Heart left ventricle (tissue), 16 donors: ENCODE measurements around the gene ZBTB46. TPM values are rescaled to one million over a fixed set of nuclear protein-coding genes. Genes with fewer than 3 reads are reported as not detected.
A peak's percentile ranks its signal among the peaks of the same experiment; 100 is the strongest.

Experiments
- ATAC-seq, 4 donors: fragments of 200-7000 bp; cut with Tn5 transposase; one replicate each; pipeline ENCODE4 v1.9.1; 2020 to 2022; ENCODE audit warnings: moderate library complexity in 4 of 4, mild to moderate bottlenecking in 3 of 4, moderate number of reproducible peaks in 1 of 4
- DNase-seq, 5 donors: peaks; one replicate each; pipeline ENCODE4 v3.0.0-alpha.2; 2020
- H3K27ac ChIP-seq, 12 donors: fragments of 200-600 bp; sonication (generic) in 4 of 12; one replicate each; pipeline versions ENCODE4 v1.5.0 to v1.8.0; 2016 to 2022; ENCODE audit warnings: mild to moderate bottlenecking in 2 of 12
- H3K27me3 ChIP-seq, 9 donors: fragments of 200-600 bp; sonication (generic) in 2 of 9; one replicate each; pipeline versions ENCODE4 v1.5.1 to v1.8.0; 2016 to 2022; ENCODE audit warnings: mild to moderate bottlenecking in 3 of 9
- H3K36me3 ChIP-seq, 9 donors: fragments of 200-600 bp; sonication (generic) in 2 of 9; one replicate each; pipeline versions ENCODE4 v1.5.0 to v1.8.0; 2018 to 2022; ENCODE audit warnings: mild to moderate bottlenecking in 2 of 9
- H3K4me1 ChIP-seq, 12 donors: fragments of 200-600 bp; sonication (generic) in 4 of 12; one replicate each; pipeline versions ENCODE4 v1.5.0 to v1.8.0; 2016 to 2022; ENCODE audit warnings: mild to moderate bottlenecking in 3 of 12
- H3K4me3 ChIP-seq, 12 donors: fragments of 200-600 bp; sonication (generic) in 4 of 12; one replicate each; pipeline versions ENCODE4 v1.5.0 to v1.8.0; 2017 to 2022; ENCODE audit warnings: mild to moderate bottlenecking in 9 of 12, moderate library complexity in 4 of 12
- H3K9me3 ChIP-seq, 12 donors: fragments of 200-600 bp; sonication (generic) in 4 of 12; one replicate each; pipeline versions ENCODE4 v1.5.0 to v1.8.0; 2016 to 2022; ENCODE audit warnings: mild to moderate bottlenecking in 1 of 12
- POLR2A ChIP-seq, 2 donors: fragments of 450-650 bp; IDR thresholded peaks; one replicate each; pipeline ENCODE4 v1.6.1; 2017; ENCODE audit warnings: antibody characterized with exemption in 2 of 2, mild to moderate bottlenecking in 2 of 2, moderate library complexity in 2 of 2
- WGBS, 4 donors: extraction: QIAGEN DNeasy Blood & Tissue Kit in 2 of 4; methylation state at CpG; one replicate each; pipeline versions ENCODE4 v1.1.5 to v1.1.7; 2013 to 2018; 5-methylcytosine and 5-hydroxymethylcytosine counted together
- intact Hi-C, 10 donors: fragments of 100-400 bp; cut with DNase I; formaldehyde crosslinking; loops; one replicate each; pipeline versions ENCODE4 v1.11.1 to v1.14.2; 2022
- polyA plus RNA-seq, 2 donors: library from polyadenylated mRNA; stranded (reverse); fragments of 200-250 nt; gene quantifications; one replicate each; pipeline ENCODE4 v1.2.3, GENCODE V29; 2013
- total RNA-seq, 9 donors: library from RNA; depleted of rRNA in 2 of 9; stranded (reverse); fragments of >200 nt in 2 of 9; fragmentation: NEBNext Ultra II Directional in 3 of 9; extraction: Animal tissue kit (Norgen Biotek cat#: 25700) in 3 of 9; gene quantifications; one replicate each; pipeline versions ENCODE4 v1.1.0 to v1.2.4, GENCODE V29; 2016 to 2023
- TF ChIP-seq, protein P1 (sequence below), 12 donors: fragments of 200-600 bp; sonication (generic) in 4 of 12; IDR thresholded peaks; one replicate each; pipeline versions ENCODE4 v1.5.0 to v1.8.0; 2018 to 2022; ENCODE audit warnings: antibody characterized with exemption in 12 of 12, mild to moderate bottlenecking in 5 of 12
- donor health status: ischemic (EF 13 %, LVEDD 7.1; RV severe dilation, severe dysfunction).
- donor health status: healthy with polysubstance abuse.
- donor health status: DM: no; HTN: yes; CAD: no.
- donor health status: DM: no; HTN: no; CAD: no.
- donor health status: ischemic (EF 25% LVEDD 6.9; RV normal size, moderate dysfunction).
- donor health status: ischemic (EF 25% LVEDD 5.7; RV mildly dilated, moderate dysfunction).
- donor health status: healthy.
- donor health status: DM: yes; HTN: yes; CAD: no.
- donor health status: ischemic (EF 35%, LVEDD 5.7; RV mildly dilated, moderate dysfunction).
- donor health status: nonischemic (EF 11% LVEDD 7.7; RV severe dilation, severe dysfunction).
- donor health status: DM: yes; HTN: yes; CAD: no.
- donor health status: PGD.
- donor health status: ischemic (EF 29% LVEDD 5.4; RV normal size, mild dysfunction).
- donor health status: nonischemic (EF 23%, LVEDD 6.1; RV moderate dilation, normal function).

Gene ZBTB46
- total and polyA plus RNA-seq, 11 donors: 6.6 to 27.4 (median 14.3) TPM

DNA sequence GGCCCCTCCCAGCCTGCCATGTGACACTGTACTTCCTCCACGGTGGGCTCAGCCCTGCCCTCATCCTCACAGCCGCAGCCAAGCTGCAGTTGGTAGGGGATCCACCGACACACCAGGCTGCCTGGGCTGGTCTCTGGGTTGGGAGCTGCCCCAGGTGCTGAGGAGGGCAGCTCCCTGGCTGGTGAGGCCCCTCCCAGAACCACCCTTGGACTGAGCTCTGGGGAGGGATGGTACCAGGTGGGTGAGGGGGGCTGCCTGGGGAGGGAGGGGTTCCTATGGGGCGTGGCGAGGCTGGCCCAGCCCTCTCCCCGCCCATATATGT is 134.8 kb downstream of the ZBTB46 start:
- peaks cover 11 to 66% (median 38%) of the 10 kb centered on the region in 12 donors for H3K4me1 ChIP-seq
- DNase-seq: peak in 2 of 5 donors; percentile 33 to 41

DNA sequence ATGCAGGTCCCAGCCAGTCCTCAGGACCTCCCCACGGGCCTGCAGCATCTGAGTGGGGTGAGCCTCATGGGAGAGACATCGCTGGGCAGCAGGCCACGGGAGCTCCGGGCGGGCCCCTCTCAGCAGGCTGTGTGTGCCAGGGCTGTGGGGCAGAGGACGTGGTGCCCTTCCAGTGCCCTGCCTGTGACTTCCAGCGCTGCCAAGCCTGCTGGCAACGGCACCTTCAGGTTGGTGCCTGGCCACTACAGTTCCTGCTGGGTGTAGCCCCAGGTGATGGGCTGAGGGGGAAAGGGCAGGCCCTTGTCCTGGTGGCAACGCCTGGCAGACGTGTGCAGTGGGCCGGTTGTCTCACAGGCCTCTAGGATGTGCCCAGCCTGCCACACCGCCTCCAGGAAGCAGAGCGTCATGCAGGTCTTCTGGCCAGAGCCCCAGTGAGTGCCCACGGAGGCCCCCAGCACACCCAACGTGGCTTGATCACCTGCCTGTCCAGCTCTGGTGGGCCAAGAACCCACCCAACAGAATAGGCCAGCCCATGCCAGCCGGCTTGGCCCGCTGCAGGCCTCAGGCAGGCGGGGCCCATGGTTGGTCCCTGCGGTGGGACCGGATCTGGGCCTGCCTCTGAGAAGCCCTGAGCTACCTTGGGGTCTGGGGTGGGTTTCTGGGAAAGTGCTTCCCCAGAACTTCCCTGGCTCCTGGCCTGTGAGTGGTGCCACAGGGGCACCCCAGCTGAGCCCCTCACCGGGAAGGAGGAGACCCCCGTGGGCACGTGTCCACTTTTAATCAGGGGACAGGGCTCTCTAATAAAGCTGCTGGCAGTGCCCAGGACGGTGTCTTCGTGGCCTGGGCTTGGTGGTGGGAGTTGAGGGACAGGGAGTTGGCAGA is 135.4 kb downstream of the ZBTB46 start:
- intact Hi-C loops: loop anchor here in 1 of 10 donors (10.0 kb wide), 1 partner anchor 279 kb away; the partner anchor contains the start of gene SAMD10
- no peak for TF ChIP-seq POLR2A (IDR thresholded peaks at IDR 0.05)
- TF ChIP-seq, protein P1, sequence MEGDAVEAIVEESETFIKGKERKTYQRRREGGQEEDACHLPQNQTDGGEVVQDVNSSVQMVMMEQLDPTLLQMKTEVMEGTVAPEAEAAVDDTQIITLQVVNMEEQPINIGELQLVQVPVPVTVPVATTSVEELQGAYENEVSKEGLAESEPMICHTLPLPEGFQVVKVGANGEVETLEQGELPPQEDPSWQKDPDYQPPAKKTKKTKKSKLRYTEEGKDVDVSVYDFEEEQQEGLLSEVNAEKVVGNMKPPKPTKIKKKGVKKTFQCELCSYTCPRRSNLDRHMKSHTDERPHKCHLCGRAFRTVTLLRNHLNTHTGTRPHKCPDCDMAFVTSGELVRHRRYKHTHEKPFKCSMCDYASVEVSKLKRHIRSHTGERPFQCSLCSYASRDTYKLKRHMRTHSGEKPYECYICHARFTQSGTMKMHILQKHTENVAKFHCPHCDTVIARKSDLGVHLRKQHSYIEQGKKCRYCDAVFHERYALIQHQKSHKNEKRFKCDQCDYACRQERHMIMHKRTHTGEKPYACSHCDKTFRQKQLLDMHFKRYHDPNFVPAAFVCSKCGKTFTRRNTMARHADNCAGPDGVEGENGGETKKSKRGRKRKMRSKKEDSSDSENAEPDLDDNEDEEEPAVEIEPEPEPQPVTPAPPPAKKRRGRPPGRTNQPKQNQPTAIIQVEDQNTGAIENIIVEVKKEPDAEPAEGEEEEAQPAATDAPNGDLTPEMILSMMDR (IDR thresholded peaks at IDR 0.05): no peak
- peak; percentile 71 to 90 (median 82) for DNase-seq
- WGBS, 4 donors: 64 to 77% (median 73%) methylated on average over 15 to 25 of the region's 25 CpGs
- H3K36me3 ChIP-seq: peaks cover 0 to 45% (median 20%) of the 10 kb centered on the region in 9 donors
- no peak overlapping the region for H3K4me3 ChIP-seq
- H3K27ac ChIP-seq: peak overlapping the region in 11 of 12 donors; percentile 11 to 89 (median 73)
- ATAC-seq: peak; percentile 61 to 82 (median 70)
- peaks cover 11 to 71% (median 38%) of the 10 kb centered on the region in 12 donors for H3K4me1 ChIP-seq
- H3K9me3 ChIP-seq: no peaks in the 10 kb centered on the region
- H3K27me3 ChIP-seq: no peaks in the 10 kb centered on the region

More for the DNA sequence above, 134.8 kb downstream of the ZBTB46 start:
- intact Hi-C loops: loop anchor here in 1 of 10 donors (10.0 kb wide), 1 partner anchor 279 kb away; the partner anchor contains the start of gene SAMD10
- Histone ChIP-seq H3K9me3 (no peaks in the 10 kb centered on the region), H3K36me3 (peaks cover 0 to 45% (median 20%) of the 10 kb centered on the region in 9 donors), H3K27me3 (no peaks in the 10 kb centered on the region), H3K4me3 (peak overlapping the region in 7 of 12 donors; percentile 3 to 43 (median 26)), H3K27ac (peak overlapping the region in 11 of 12 donors; percentile 11 to 89 (median 73))
- 32 to 65% (median 59%) methylated on average over 3 to 6 of the region's 6 CpGs for WGBS, 4 donors
- no peak for TF ChIP-seq POLR2A (IDR thresholded peaks at IDR 0.05)
- TF ChIP-seq, protein P1 (IDR thresholded peaks at IDR 0.05): no peak
- ATAC-seq: peak in 3 of 4 donors; percentile 5 to 13 (median 8)

DNA sequence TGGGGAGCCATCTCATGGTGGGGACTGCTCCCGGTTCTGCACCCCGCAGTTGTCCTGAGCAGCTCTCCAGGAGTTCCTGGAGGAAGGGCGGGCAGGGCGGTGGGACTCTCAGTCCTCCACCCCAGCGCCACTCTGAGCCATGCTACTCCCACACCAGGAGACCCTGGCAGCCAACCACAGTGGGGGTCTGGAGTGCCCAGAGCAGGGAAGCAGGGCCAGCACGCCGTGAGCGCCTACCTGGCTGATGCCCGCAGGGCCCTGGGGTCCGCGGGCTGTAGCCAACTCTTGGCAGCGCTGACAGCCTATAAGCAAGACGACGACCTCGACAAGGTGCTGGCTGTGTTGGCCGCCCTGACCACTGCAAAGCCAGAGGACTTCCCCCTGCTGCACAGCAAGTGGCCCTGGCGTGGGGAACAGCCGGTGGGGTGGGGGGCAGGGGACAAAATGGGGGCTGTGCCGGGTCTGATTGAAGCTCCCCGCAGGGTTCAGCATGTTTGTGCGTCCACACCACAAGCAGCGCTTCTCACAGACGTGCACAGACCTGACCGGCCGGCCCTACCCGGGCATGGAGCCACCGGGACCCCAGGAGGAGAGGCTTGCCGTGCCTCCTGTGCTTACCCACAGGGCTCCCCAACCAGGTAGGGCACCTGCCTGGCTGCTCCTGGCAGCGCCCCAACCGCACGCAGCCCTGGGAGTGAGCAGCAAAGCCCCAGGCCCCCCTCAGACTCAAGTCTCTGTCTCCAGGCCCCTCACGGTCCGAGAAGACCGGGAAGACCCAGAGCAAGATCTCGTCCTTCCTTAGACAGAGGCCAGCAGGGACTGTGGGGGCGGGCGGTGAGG is 136.3 kb downstream of the ZBTB46 start:
- ATAC-seq (no peak), DNase-seq (no peak)
- Histone ChIP-seq H3K36me3 (peaks cover 0 to 41% (median 15%) of the 10 kb centered on the region in 9 donors), H3K4me3 (no peak overlapping the region), H3K27me3 (no peaks in the 10 kb centered on the region), H3K4me1 (peaks cover 11 to 64% (median 37%) of the 10 kb centered on the region in 12 donors), H3K27ac (peak overlapping the region in 7 of 12 donors; percentile 17 to 89 (median 78)), H3K9me3 (no peaks in the 10 kb centered on the region)
- WGBS, 4 donors: 83 to 92% (median 88%) methylated on average over 17 to 37 of the region's 37 CpGs
- TF ChIP-seq, protein P1 (IDR thresholded peaks at IDR 0.05): no peak
- no peak for TF ChIP-seq POLR2A (IDR thresholded peaks at IDR 0.05)
- intact Hi-C loops: loop anchor here in 1 of 10 donors (10.0 kb wide), 1 partner anchor 280 kb away; the partner anchor contains the start of gene SAMD10
